Stimulated activated CD4-positive, alpha-beta T cell treated with anti-CD3 and anti-CD28 coated beads, Interleukin-2, amount 100 ng/mL, for 48 hours (primary cell): ENCODE results near the gene C5AR2.
A peak's percentile ranks its signal among the peaks of the same experiment; 100 is the strongest.
"Not testable (repeated sequence)": the region's sequence is repeated elsewhere in the genome, so short reads cannot be mapped to it uniquely, and the experiment has no call there.

Source experiments
- DNase-seq, 2 donors: peaks; one replicate each; pipeline ENCODE4 v3.0.0-alpha.2; 2020

Gene C5AR2

DNA sequence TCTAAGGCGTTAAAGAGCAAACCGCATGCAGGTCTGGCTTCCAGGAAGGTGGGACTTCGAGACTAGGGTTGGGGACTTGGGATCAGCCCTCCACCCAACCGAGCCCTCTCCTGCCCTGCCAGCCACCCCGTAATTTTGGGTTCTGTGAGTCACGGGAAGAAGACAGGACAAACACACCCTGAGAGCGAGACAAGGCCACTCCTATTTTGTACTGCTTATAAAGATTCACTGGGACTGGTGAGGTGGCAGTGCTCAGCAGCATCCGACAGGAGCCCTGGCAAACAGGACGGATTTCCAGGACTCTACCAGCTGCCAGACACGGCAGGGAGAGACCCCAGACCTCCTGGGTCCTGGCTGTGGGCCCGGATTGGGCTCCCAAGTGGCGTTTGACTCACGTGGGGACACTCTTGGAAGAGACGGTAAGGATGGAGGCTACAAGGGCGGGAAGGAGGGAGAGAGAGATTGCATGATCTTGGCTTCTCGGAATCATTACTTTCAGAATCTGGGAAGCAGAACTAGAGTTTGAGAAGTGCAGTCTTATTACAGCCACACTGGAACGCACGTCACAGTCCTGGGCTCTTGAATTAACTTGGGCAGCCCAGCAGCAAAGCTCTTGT, at the start of gene C5AR2:
TSS of gene C5AR2 (plus strand) at position 245 of the 617 bp plus-strand sequence. CDS start 8,625 bp downstream, outside the sequence.
- no peak for DNase-seq

DNA sequence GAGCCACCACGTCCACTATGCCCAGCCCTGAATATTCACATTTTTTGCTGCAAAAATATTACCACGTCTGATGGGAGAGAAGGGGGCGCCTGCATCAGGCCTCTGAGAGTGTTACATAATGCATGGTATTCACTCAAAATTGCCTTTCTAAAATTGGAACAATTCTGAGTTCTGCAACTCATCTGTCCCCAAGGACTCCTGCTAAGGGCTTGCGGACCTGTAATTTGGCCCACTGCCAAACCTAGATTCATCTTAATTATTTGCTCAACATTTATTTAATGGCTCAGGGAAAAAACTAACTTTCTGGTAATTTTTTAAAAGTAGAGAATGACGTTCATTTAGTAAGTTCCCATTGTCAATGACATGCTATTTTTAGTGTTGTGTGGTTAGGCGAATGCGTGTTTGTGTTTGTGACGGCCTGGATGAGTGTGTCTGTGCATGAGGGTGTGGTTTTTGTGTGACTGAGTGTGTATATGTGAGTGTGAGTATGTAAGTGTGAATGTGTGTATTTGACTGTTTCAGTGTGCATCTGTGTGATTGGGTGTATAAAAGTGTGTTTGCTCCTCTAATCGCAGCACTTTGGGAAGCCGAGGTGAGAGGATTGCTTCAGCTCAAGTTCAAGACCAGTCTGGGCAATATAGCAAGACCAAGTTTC, 48.4 kb upstream of the C5AR2 start:
- DNase-seq = no peak

DNA sequence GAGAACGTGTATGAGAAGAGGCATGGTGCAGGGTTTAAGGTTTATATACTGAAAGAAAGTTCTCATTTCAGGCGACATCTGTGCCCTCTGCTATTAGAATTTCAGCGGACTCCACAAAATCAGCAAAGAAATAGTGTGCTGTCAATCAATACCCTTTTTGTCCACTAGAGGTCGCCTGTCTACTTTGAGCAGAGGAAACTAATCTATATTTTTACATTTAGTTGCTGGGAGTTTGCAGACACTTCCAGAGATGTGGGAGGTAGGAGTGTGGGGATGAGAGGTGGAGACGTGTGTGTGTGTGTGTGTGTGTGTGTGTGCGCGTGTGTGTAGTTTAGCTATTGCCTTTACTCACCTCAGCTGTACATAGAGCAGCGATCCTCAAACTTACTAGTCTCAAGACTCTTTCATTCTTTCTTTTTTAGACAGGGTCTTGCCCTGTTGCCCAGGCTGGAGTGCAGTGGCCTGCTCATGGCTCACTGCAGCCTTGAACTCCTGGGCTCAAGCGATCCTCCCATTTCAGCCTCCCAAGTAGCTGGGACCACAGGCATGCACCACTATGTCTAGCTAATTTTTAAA, 47.6 kb upstream of the C5AR2 start:
- DNase-seq = peak; percentile 60

DNA sequence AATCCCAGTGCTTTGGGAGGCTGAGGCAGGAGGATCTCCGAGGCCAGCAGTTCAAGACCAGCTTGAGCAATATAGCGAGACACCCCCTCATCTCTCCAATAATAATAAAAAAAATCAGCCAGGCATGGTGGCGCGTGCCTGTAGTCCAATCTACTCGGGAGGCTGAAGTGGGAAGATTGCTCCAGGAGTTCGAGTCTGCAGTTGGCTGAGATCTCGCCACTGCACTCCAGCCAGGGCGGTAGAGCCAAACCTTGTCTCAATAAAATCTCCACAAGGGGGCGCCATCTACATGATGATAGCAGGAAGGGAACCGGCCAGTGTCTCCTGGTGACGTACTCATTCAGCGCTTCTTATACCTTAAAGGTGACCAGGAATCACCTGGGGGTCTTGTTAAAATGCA, 35.9 kb upstream of the C5AR2 start:
- peak; percentile 85 for DNase-seq

DNA sequence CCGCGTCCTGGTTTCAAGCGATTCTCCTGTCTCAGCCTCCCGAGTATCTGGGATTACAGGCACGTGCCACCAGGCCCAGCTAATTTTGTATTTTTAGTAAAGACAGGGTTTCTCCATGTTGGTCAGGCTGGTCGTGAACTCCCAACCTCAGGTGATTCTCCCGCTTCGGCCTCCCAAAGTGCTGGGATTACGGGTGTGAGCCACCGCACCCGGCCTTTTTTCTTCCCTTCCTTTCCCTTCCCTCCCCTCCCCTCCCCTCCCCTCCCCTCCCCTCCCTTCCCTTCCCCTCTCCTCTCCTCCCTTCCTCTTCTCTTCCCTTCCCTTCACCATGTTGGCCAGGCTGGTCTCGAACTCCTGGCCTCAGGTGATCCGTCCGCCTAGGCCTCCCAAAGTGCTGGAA, 31.1 kb upstream of the C5AR2 start:
- DNase-seq = not testable (repeated sequence)

DNA sequence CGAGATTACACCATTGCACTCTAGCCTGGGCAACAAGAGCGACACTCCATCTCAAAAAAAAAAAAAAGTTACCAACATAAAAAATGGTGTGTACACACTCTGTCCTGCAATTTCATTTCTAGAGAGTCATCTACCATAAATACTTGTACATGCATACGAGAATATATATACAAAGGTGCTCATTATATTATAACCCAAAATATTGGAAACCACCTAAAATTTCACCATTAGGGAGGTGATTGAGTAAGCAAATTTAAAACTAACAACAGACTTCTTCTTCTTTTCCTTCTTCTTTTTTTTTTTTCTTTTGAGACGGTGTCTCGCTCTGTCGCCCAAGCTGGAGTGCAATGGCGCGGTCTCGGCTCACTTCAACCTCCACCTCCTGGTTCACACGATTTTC, 29.7 kb upstream of the C5AR2 start:
- DNase-seq = no peak

DNA sequence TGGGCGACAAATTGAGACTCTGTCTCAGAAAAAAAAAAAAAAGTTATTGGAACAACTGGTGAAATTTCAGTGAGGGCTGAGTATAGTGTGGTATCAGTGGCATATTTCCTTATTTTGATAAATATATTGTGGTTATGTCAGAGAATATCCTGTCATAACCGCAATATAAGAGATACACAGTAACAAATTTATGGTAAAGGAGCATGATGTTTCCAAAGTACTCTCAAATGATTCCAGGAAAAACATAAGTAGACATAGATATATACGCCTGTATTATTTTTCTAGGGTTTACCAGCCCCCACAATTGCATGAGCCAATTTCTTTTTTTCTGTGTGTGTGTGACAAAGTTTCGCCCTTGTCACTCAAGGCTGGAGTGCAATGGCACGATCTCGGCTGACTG, 28.0 kb upstream of the C5AR2 start:
- no peak for DNase-seq

DNA sequence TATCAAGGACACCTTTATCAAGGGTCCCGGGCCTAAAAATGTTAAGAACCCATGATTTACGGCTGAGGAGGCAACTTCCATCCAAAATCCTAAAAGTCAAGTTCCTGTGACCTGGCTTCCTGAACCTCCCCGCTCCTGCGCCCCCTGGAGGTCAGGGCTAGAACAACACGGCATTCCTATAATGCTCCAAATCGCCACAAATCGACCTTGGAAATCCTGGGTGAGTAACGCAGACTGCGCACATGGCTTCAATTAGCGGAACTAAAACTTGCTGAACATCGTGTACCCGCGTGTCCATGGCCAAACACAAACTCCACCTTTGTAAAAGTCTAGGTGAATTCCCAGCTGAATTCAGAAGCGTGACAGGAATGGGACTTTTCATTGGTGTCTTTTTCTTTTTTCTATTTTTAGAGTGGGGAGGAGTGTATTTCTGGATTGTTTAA, 26.6 kb upstream of the C5AR2 start:
- DNase-seq = peak; percentile 52 to 59

DNA sequence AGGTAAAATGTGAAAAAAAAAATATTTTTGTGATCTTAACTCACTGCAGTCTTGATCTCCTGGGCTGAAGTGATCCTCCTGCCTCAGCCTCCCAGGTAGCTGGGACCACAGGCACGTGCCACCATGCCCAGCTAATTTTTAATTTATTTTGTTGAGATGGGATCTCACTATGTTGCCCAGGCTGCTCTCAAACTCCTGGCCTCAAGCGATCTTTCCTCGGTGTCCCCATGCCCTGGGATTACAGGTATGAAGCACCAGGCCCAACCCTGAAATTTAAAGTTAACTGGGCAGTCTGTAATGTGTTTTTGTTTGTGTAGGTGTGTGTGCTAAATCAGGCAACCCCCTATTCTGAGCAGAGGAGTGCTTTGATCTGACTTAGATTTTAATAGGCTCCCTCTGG, 25.7 kb upstream of the C5AR2 start:
- DNase-seq = no peak

DNA sequence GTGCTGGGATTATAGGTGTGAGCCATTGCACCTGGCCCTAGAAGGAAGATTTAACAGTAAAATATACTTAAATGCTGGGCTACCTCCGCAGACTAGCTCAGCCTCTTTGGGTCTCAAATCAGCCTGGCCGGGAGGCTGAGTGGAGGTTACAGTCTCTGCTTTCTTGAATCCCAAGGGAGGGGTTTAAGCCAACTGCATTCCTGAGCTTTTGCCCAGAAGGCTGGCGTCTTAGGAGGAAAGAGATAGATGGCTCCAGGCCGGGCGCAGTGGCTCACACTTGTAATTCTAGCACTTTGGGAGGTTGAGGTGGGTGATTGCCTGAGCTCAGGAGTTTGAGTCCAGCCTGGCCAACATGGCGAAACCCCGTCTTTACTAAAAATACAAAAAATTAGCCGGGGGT, 22.9 kb upstream of the C5AR2 start:
- DNase-seq = no peak

DNA sequence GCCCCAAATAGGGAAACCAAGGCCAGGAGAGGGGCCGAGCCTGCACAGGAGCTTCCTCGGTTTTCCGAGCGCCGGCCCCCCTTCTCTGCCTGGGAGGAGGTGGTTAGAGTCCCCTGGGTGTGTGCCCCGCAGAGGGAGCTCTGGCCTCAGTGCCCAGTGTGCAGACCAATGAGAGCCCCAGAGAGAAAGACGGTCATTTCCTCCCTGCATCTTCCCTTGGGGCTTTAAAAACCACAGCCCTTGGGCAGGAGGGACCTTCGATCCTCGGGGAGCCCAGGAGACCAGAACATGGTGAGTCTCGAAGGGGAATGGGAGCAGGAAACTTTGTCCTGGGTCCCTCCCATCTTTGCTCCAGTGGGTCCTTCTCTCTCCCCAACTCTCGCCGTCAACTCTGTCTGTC, 22.4 kb upstream of the C5AR2 start, which contains the start of gene C5AR1:
TSS of gene C5AR1 (plus strand) at position 254 of the 400 bp plus-strand sequence. CDS start at position 289, 35 bp downstream.
- DNase-seq = no peak

DNA sequence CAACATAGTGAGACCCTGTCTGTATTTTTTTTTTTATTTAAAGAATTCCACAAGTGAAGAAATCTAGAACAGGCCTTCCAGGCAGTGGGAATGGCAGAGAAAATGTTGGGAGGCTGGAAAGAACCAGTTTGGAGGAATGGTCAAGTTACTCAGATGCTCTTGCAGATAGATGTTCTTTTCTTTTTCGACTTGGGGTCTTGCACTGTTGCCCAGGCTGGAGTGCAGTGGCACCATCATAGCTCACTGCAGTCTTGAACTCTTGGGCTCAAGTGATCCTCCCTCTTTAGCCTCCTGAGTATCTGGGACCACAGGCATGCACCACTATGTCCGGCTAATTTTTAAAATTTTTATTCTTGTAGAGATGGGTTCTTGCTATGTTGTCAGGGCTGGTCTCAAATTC, 21.7 kb upstream of the C5AR2 start:
- no peak for DNase-seq

DNA sequence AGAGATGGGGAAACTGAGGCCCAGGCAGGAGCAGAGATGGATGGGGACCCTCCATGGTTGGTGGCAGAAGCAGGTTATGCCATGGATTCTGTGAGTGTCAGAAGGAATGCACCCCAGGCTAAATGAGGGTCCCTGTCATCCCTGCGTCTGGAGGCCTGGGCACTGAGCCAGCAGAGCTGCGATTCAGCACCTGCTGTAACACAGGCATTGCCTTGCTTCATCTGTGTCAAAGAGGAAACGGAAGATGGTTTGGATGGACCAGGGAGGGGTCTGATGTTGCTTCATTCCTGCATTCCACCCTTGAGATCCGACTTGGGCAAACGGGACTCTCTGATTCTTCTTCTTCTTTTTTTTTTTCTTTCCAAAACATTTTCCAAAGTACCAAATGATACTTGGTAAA, 21.2 kb upstream of the C5AR2 start:
- no peak for DNase-seq

DNA sequence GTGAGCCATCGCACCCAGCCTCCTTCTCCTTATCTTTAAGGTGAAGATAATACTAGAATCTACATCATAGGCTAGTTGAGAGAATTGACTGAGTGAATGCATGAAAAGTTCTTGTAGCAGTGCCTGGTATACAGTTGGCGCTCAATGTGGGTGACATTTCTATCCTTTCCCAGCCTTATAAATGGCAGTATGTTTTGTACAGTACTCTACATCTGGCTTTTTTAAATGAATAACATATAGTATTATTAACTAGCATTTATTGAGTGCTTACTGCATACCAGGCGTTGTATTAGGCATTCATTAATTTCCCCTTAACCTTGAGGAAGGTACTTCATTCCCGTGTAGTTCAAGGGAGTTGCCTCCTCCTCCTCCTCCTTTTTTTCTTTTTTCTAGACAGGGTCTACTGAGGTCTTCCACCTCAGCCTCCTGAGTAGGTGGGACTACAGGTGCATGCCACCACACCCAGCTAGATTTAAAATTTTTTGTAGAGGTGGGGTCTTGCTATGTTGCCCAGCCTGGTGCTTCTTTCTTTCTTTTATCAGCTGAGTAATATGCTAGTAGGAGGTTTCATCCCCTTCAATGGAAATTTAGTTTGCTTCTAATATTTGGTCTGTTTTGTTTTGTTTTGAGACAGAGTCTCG, 19.5 kb upstream of the C5AR2 start:
- DNase-seq = no peak

DNA sequence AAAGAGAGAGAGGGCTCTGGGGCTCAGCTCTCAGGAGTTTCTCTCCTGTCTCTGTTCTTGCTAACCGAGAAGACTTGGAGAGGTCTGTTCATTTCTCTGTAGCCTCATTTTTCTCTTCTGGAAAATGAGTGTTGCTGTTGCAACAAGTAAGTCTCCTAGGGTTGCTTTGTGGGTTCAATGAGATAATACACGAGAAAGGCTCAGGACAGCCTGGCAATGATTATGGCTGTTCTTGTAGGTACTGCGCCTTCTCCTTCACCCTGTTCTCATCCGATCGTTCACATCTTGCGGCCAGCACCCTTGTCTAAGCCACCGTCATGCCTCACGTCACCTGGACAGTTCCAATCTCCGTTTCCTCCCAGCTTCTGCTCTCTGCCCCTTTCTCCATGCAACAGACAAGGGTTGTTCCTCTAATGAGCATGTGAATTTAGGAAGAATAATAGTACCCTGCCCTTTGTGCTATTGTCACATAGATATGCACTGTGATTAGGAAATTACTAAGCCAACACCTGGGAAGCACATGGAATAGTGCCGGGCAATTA, 18.1 kb upstream of the C5AR2 start:
- no peak for DNase-seq

DNA sequence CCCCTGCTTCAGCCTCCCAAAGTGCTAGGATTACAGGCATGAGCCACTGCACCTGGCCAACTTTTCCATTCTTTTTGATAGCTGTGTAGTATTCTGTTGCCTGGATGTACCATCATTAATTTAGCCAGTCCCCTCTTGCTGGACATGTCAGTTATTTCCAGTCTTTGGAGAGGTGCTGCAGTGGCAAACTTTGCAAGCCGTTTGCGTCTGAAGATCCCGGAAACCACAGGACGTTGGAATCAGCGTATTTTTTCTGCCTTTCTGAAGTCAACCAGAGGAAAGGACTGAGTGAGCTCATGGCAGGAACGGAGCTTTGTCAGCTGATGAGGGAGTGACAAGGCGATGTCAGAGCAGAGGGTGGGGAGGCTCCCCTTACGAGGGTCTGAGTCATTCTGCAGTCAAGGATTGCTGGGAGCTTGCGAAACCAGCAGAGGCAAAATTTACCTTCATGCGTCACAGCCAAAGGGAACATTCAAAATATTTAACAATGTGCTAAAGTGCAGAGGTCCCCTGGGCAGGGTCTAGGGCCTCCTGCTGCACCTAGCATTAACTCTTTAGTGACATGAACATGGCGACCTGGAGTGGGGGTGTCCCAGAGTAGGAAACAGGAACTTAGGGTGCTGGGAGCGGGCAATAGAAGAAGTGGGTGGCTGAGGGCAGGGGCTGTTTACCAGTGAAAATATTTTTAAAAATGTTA, 16.7 kb upstream of the C5AR2 start:
- DNase-seq = peak in 1 of 2 donors; percentile 15

DNA sequence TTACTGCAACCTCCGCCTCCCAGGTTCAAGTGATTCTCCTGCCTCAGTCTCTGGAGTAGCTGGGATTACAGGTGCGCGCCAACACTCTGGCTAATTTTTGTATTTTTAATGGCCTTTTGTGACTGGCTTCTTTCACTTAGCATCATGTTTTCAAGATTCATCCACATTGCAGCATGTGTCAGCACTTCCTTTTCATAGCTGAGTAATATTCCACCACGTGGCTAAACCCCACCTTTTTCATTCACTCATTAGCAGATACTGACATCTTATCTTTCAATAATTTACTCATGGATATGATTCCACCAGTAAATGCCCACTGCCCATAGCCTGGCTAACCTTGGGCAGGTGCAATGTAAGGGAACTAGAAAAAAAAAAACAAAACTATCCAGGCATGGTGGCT, 15.5 kb upstream of the C5AR2 start:
- no peak for DNase-seq

DNA sequence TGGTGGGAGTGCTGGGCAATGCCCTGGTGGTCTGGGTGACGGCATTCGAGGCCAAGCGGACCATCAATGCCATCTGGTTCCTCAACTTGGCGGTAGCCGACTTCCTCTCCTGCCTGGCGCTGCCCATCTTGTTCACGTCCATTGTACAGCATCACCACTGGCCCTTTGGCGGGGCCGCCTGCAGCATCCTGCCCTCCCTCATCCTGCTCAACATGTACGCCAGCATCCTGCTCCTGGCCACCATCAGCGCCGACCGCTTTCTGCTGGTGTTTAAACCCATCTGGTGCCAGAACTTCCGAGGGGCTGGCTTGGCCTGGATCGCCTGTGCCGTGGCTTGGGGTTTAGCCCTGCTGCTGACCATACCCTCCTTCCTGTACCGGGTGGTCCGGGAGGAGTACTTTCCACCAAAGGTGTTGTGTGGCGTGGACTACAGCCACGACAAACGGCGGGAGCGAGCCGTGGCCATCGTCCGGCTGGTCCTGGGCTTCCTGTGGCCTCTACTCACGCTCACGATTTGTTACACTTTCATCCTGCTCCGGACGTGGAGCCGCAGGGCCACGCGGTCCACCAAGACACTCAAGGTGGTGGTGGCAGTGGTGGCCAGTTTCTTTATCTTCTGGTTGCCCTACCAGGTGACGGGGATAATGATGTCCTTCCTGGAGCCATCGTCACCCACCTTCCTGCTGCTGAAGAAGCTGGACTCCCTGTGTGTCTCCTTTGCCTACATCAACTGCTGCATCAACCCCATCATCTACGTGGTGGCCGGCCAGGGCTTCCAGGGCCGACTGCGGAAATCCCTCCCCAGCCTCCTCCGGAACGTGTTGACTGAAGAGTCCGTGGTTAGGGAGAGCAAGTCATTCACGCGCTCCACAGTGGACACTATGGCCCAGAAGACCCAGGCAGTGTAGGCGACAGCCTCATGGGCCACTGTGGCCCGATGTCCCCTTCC, 11.8 kb upstream of the C5AR2 start:
- DNase-seq = no peak

DNA sequence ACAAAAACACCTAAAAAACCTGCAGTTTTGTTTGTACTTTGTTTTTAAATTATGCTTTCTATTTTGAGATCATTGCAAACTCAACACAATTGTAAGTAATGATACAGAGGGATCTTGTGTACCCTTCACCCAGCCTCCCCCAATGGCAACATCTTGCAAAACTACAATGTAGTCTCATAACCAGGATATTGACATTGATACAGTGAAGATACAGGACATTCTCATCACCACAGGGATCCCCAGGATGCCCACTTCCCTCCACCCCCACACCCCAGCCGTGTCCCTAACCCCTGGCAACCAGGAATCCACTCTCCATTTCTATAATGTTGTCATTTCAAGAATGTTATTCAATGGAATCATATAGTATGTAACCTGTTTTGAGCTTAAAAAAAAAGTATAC, 10.3 kb upstream of the C5AR2 start:
- no peak for DNase-seq

DNA sequence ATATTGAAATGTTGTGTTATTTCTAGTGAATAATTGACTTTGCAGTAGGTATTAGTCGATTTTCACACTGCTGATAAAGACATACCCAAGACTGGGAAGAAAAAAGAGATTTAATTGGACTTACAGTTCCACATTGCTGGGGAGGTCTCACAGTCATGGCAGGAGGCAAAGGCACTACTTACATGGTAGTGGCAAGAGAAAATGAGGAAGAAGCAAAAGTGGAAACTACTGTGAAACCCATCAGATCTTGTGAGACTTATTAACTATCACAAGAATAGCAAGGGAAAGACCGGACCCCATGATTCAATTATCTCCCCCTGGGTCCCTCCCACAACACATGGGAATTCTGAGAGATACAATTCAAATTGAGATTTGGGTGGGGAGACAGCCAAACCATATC, 9.9 kb upstream of the C5AR2 start:
- DNase-seq = no peak

DNA sequence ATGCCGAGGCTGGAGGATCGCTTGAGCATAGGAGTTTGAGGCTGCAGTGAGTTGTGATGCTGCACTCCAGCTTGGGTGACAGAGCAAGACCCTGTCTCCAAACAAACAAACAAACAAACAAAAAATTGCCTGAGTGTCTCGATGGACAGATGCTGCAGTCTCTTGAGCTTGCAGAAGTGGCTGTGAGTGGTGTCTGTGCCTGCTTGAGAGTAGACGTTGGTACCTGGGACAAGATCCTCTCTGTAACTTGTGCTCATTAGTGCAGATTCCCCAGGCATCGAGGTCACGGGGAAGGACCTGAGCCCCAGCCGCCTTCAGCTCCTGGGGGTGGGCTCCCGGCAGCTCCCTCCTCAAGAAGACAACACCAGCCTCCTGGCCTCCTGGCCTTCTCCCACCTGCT, 8.6 kb upstream of the C5AR2 start:
- no peak for DNase-seq

DNA sequence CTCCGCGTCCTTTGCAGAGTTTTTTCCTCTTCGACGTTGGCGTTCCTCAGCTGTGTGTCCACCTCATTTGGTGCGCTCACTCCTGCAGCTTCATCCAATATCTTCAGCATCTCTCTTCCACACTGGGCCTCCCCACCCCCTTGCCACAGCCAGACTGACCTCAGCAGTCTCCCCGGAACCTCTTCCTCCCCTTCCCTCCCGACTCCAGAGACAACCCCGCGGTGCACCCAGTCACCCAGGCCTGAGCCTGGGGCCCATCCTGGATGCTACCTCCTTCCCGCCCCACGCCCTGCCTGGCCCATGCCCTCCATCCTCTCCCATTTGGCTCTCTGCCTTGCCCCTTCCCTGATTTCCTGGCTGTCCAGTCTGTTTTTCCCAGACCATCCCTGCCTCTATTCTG, 8.1 kb upstream of the C5AR2 start:
- no peak for DNase-seq
